Measurements from ENCODE around the gene LUZP2.

Gene LUZP2

GRCh38 chr11:24679821-24680351 lies 183.0 kb downstream of the LUZP2 start:
- no peak overlapping the region for H3K4me3 ChIP-seq (ENCODE audit: control insufficient read depth, low read depth, low read length)
- TF ChIP-seq CTCF (IDR thresholded peaks at IDR 0.05; ENCODE audit: control insufficient read depth, insufficient read depth, low read depth, low read length, missing control alignments): no peak
- DNase-seq (ENCODE audit: low read depth): no peak

DNA sequence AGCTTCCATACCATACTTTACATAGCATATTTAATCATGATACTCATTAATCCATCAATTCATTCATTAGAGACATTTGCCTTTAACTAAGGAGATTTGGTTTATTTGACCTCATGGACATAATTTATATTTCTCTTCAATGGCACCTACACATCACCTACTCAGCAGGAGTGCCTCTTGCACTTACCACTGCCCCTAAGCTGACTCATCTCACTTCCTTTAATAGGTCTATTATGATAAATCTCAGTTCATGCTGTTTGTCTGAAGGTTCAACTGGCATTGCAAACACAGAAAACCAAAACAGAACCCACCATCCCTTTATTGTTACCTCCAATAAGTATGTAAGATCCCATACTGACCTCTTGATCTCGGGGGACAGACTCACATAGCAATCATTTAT lies 186.7 kb downstream of the LUZP2 start:
- DNase-seq (ENCODE audit: low read depth): no peak
- no peak overlapping the region for H3K4me3 ChIP-seq (ENCODE audit: control insufficient read depth, low read depth, low read length)
- TF ChIP-seq CTCF (IDR thresholded peaks at IDR 0.05; ENCODE audit: control insufficient read depth, insufficient read depth, low read depth, low read length, missing control alignments): no peak

DNA sequence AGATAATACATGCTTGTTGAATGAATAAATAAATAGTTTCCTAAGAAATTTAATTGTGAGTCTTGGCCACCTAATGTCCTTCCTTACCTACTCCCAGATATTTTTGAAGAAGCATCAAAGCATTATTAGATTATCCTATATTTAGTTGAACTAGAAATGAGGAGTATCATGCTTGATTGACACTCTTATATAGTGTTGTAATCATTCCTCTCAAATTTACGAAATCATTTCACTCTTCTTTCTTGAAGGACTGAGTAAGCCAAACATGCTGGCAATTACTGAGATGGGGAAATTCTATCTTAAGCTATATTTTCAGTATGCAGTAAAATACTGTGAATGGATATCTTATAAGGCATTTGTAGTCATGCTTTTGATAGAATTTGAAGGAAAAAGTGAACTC lies 189.0 kb downstream of the LUZP2 start:
- H3K4me3 ChIP-seq (ENCODE audit: control insufficient read depth, low read depth, low read length): no peak overlapping the region
- DNase-seq (ENCODE audit: low read depth): no peak
- no peak for TF ChIP-seq CTCF (IDR thresholded peaks at IDR 0.05; ENCODE audit: control insufficient read depth, insufficient read depth, low read depth, low read length, missing control alignments)

DNA sequence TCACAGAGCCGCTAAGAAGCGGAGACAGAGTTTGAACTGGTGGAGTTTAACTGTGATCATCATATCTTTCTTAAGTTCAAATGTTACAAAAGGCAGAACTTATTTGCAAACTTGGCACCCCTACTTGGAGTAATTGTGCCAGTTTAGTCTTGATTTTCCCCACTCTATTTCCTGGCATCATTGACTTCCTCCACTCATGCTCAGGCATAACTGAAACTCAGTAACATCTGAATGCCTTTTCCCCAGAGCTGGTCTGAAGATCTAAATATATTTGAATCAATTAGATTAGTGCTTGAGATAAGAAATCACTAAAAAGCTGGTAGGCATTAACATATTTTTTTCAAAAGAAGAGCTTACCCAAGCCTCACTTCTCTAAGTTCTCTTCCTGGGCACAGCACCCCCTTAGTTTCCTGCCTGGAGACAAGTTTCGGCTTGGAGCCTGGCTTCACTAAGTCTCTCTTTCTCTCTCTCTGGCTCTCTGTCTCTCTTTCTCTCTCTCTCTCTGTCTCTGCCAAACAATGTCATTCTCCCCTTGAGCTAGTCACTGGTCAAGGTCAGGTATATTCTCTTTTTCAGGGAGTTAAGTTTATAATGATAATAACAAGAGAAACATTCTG lies 190.8 kb downstream of the LUZP2 start:
- no peak for TF ChIP-seq CTCF (IDR thresholded peaks at IDR 0.05; ENCODE audit: control insufficient read depth, insufficient read depth, low read depth, low read length, missing control alignments)
- no peak for DNase-seq (ENCODE audit: low read depth)
- H3K4me3 ChIP-seq (ENCODE audit: control insufficient read depth, low read depth, low read length): no peak overlapping the region

GRCh38 chr11:24688981-24689380 lies 192.1 kb downstream of the LUZP2 start:
- H3K4me3 ChIP-seq (ENCODE audit: control insufficient read depth, low read depth, low read length): no peak overlapping the region
- TF ChIP-seq CTCF (IDR thresholded peaks at IDR 0.05; ENCODE audit: control insufficient read depth, insufficient read depth, low read depth, low read length, missing control alignments): no peak
- no peak for DNase-seq (ENCODE audit: low read depth)

- no peak overlapping the region for H3K4me3 ChIP-seq (ENCODE audit: control insufficient read depth, low read depth, low read length)
- DNase-seq (ENCODE audit: low read depth): no peak
- no peak for TF ChIP-seq CTCF (IDR thresholded peaks at IDR 0.05; ENCODE audit: control insufficient read depth, insufficient read depth, low read depth, low read length, missing control alignments)
Measured at GRCh38 chr11:24697522-24698111, 200.8 kb downstream of the LUZP2 start.

All from AG09309 (cell line).